ENCODE measurements around the gene NUDT1.
"Not testable (repeated sequence)": the region's sequence is repeated elsewhere in the genome, so short reads cannot be mapped to it uniquely, and the experiment has no call there.

The NUDT1 gene

DNA sequence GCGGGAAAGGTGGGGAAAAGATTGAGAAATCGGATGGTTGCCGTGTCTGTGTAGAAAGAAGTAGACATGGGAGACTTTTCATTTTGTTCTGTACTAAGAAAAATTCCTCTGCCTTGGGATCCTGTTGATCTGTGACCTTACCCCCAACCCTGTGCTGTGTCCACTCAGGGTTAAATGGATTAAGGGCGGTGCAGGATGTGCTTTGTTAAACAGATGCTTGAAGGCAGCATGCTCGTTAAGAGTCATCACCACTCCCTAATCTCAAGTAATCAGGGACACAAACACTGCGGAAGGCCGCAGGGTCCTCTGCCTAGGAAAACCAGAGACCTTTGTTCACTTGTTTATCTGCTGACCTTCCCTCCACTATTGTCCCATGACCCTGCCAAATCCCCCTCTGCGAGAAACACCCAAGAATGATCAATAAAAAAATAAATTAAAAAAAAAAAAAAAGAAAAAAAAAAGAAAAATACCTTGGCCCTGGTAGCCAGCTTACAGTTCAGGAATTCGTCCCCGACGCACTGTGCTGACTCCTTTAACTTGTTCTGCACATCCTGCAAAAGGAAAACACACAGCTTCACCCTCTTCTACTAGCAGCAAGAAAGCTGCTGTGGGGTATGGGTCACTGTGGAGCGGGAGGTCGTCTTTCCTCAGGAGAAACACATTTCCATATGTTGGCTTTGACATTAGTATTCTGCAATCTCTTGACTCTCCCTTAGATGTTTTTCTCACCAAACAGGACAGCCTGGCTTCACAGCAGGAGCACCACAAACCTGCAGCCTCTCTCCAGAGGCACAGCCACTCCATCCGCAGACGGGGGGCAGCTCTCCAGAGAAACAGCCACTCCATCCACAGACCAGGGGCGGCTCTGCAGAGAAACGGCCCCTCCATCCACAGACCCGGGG, 27.3 kb downstream of the NUDT1 start:
- not testable (repeated sequence) for DNase-seq (ENCODE audit: low spot score)

DNA sequence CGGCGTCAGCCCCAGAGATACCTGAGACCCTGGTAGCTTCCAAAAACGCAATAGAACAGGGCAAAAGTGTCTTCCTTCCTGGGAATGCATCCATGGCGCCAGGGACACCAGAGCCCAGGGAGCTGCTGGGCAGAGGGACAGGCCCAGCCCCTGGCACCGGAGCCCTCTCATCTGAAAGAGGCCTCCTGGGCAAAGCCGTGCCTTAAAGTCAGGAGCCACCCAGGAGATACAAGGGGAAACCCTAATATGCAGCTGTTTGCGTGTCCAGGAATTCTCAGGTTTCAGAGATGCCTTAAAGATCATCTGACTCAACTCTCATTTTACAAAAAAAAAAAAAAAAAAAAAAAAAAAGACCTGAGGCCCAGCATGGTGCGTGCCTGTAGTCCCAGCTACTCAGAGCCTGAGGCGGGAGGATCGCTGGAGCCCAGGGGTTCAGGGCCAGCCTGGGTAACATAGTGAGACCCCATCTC, 28.0 kb downstream of the NUDT1 start:
- no peak for DNase-seq (ENCODE audit: low spot score)

DNA sequence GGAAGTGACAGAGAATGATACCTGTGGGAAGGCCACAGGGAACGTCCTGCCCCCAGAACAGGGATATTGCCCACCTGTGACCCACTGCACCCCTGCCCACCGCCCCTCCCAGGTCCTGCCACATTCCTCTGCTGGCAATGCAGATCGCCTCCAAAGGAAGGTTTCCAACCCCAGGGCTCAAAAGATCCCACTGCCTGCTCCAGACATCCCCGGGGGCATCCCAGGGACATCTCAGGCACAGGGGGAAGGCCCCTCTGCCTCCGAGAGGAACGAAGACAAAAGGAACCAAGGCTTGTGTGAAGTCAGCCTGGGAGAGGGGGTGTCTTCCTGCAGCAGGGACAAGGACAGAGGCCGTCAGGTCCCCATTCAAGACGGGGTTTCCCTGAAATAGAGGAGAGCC, 28.5 kb downstream of the NUDT1 start:
- DNase-seq (ENCODE audit: low spot score), result no peak

DNA sequence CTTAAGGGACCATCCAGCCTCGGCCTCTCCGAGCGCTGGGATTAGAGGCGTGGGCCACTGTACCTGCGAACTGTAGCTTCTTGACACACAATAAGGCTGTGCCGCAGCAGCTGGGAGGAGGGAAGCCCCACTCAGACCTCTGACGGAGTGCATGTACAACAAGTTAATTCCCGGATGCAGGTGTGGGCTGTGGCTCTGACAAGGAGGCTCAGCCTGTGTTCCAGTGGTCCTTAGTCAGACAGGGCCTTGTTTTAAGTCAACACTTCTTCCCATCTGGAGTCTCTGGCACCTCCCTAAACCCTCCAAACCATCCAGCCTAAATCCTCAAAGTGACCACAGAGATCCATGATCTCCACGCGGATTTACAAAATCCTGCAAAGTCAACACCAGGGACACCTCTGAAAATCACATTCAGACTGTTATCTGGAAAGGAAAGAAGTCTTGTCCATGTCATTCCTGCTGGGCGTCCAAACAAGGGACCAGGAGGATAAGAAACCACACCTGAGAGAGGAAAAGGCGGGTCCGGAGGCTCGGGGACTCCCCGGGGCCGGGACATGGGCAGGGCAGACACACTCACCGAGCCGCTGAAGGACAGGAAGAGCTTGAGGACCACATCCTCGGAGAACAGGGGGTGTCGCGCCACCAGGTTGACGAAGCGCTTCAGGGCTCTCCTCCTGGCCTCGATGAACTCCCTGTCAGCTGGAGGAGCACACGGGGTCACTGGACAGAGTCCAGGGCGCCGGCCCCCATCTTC, 29.4 kb downstream of the NUDT1 start:
- DNase-seq (ENCODE audit: low spot score), result no peak

DNA sequence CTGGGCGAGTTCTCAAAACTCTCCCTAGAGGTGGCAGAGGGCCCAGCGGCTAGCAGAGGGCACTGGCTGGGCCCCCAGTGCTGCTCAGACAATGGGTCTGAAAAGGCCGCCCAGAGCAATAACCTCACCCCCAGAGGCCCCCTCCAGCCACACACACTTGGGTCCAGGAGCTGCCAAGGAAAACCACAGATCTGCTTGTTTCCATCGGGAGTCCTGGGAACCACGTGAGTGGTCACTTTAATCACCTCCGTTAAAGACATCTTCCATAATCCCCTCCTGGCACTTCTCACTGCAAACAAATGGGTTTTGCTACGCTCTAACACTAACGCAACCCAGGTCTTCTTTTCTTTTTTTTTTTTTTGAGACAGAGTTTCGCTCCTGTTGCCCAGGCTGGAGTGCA, 30.0 kb downstream of the NUDT1 start:
- no peak for DNase-seq (ENCODE audit: low spot score)

DNA sequence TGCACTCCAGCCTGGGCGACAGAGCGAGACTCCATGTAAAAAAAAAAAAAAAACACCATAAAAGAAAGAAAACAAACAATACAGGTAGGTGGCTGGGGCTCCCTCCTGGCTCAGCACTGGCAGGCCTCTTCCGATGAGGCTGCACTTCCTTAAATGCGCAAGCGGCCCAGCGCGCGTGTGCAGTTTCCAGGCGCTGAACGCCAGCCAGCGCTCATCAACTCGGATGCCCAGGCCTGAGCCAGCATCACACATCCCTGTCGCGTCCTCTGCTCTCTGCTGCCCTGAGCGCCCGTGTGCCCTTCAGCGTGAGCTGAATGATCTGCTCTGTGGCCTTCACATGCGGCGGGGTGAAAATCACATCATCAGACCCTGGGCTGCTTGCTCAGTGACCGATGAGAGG, 31.8 kb downstream of the NUDT1 start:
- no peak for DNase-seq (ENCODE audit: low spot score)

DNA sequence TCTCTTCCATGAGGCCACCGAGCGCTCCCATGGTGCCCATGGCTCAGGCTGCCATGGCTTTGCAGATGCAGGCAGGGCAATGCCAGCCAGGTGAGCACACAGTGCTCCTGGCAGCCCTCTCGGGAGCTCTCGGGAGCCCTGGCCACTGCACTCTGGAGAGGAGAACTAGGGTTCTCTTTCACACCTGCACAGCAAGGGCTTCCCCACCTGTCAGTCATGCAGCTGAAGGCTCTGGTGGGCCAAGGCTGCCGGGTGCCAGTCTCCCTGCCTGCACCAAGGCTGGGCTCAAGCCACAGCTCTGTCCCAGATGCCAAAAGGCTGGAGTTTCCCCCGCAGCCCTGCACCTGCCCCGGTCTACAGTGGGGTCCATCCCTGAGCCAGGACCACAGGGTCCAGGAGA, 32.6 kb downstream of the NUDT1 start:
- DNase-seq (ENCODE audit: low spot score), result no peak

DNA sequence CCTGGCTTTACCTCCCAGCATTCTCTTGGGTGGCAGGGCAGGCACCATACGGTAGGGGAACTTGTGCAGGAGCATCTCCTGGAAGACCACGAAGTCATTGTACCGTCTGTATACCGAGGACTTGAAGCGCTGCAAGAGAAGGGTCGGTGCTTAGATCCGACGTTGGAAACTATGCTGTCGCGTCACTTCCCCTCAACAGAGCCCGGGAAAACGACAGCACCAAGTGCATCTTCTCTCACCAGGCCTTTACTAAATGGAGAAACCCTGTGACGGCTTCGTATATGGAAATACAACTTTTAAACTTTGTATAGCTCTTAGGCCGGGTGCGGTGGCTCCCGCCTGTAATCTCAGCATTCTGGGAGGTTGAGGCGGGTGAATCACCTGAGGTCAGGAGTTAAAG, 33.1 kb downstream of the NUDT1 start:
- no peak for DNase-seq (ENCODE audit: low spot score)

DNA sequence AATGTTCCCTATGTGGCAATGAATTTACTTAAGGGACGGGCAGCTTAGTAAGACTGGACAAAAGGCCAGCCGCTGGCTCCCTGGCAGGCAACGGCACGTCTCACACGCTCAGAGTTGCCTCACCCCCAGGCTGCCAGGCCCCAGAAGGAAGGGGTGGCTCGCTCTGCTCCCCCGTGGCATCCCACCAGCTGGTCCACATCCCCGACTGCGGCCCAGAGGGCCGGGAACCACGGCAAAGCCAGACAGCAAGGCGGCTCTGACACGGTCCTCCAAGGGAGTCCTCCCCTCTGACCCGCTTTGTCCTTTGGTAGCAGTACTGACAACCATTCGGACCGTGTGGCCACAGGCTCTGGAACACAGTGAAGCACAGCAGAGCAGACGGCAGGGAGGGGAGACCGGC, 34.1 kb downstream of the NUDT1 start:
- DNase-seq (ENCODE audit: low spot score), result no peak

DNA sequence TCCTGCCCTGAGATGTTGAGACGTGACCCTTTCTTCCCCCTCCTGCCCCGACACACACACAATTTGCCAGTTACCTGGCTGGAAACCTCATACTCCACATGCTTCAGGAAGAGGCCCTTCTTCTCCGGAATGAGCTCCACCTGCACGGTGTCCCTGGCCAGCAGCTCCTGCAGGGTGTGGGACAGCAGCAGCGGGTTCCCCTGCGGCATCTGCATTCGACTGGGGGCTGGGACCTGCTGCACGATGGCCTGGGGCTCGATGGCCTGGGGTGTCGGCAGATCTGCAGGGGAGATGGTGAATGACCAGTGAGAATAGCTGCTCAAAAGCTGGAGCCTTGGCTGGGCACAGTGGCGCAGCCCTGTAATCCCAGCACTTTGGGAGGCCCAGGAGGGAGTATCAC, 36.0 kb downstream of the NUDT1 start:
- DNase-seq (ENCODE audit: low spot score), result no peak

DNA sequence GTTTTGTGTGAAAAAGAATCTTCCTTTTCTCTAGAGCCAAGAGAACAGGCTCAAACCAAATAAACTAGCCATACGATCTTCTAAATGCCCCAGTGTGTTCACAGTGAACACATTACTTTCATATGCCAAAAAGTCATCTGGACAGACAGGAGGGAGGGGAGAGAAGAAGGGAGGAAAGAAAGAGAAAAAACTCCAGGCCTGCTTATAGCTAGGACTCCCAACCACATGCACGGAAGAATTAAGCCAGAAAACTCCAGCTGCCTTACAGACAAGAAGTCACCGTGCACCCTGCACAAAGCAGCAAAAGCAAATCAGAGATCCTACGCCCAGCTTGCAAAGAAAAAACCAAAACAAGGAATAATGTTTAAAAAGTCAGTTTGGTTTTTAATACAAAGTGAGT, 37.9 kb downstream of the NUDT1 start:
- no peak for DNase-seq (ENCODE audit: low spot score)

DNA sequence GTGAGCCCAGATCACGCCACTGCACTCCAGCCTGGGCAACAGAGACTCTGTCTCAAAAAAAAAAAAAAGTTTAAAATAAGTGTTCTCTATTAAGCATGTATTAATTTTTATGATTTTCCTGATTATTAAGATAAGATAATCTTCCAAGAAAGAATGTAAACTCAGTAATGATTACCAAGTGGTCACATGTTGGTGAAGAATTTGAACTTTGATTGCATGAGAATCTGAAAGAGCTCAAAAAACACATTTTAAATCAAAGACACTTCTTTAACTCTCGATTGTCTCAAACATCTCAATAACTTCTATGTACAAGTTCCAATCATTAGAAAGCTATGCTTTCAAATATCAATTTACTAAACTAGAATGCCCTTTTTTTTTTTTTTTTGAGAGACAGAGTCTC, 38.4 kb downstream of the NUDT1 start:
- DNase-seq (ENCODE audit: low spot score), result no peak

DNA sequence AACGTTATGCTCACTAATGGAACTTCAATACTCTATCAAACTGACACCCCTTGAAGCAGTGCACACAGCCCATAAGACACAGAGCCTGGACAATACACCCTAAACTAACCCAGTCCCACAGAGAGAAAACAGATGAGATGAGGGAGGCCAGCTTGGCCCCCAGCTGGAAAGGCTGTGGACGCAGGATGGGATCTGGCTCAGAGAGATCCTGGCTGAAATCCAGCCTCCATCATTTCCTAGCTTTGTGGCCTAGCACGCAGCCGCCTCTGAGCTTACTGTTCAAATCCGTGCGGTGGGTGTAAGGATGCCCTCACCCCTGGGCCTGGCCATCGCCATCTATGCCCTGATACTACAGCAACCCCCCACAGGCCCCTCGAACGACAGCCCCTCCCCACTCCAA, 39.5 kb downstream of the NUDT1 start:
- DNase-seq (ENCODE audit: low spot score), result no peak

DNA sequence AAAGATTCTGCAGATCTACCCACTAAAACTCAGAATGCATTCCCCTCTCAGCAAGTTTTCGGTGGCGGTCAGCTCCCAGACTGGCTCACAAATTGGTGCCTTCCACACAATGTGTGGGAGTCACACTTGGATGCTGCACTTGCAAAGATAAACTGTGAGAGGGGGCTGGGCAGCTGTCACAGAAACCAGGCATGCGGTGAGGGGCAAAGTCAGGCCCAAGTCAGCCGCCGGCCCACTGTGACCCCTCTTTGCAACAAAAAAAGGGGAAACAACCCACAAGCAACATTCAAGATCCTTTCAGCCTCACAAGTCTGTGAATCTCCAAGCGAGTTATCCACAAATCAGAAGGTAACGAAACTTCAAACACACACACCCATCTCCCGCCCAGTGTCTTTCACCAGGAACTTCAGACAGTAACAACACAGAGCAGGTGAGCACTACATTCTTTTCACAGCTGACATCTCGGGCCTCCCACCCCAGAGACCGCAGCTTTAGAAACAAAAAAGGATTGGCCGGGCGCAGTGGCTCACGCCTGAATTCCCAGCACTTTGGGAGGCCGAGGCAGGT, 40.2 kb downstream of the NUDT1 start:
- peak; percentile 74 for DNase-seq (ENCODE audit: low spot score)

DNA sequence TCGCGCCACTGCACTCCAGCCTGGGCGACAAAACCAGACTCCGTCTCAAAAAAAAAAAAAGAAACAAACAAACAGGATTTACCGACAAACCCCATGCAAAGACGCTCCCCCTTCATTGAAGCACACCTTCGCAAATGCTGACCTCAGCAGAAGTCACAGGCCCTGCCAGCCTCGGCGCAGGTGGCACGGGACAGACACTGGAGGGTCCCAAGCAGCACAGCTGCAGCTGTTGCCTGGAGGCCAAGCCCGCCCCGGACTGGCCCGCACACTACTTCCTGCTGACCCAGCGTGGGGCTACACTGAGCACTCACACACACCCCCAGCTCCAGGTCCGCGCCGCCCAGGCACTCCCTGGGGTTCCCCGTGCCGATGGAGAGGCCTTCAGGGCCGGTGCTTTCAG, 41.0 kb downstream of the NUDT1 start:
- DNase-seq (ENCODE audit: low spot score), result no peak

DNA sequence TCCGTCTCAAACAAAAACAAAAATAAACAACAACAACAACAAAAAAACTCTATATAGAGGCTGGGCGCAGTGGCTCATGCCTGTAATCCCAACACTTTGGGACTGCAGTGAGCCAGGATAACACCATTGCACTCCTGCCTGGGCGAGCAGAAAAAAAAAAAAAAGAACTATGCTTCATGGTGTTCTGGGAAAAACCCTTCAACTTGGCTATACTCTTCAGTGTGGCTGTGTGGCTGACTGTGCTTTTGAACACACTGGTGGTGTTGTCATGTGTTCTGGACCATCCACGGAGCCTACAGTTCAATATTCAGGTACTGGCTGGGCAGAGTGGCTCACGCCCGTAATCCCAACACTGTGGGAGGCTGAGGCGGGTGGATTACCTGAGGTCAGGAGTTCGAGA, 45.7 kb downstream of the NUDT1 start:
- DNase-seq (ENCODE audit: low spot score), result no peak

DNA sequence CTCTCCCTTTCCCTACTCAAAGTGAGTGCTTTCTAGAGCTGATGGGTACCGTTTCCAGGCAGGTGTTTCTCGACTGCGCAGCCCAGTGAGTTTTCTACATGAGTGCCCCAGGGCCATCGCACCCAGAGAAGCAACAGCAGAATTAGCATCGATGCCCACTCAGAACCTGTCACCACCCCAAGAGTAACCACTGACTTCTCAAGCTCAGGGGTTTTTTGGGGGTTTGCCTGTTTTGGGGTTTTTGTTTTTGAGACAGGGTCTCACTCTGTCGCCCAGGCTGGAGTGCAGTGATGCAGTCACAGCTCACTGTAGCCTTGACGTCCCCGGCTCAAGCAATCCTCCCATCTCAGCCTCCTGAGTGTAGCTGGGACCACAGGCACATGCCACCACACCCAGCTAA, 46.5 kb downstream of the NUDT1 start:
- no peak for DNase-seq (ENCODE audit: low spot score)

DNA sequence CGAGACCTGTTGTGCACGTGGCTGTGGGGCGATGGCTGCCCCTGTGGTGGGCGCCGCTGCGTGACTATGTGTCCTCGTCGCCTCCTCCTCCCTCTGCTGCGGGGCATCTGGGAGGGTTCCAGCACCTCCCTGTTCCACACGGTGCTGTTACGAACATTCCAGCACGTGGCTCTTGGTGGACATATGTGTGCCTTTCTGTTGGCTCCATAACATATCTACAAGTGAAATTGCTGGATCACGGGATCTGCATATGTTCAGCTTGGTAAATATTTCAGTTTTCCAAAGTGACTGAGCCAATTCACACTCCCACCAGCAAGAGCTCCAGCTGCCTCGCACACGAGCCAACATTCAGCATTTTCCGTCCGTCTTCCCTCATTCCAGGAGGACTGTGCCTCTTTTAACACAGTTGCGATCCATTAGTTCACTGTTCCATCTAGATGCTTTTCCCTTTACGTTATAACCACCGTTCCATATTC, 47.1 kb downstream of the NUDT1 start:
- DNase-seq (ENCODE audit: low spot score), result no peak

DNA sequence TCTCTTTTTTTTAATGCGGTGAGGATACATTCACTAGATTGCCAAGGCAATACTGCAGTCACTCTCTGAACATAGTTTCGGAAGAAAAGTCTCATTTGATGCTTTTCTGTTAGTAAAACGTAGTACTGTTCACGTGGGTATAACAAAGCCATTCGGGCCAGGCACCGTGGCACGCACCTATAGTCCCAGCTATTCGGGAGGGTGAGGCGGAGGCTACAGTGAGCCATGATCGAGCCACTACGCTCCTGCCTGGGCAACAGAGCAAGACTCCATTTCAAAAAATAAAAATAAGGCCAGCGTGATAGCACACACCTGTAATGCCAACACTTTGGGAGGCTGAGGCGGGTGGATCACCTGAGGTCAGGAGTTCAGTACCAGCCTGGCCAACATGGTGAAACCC, 47.6 kb downstream of the NUDT1 start:
- DNase-seq (ENCODE audit: low spot score), result no peak

DNA sequence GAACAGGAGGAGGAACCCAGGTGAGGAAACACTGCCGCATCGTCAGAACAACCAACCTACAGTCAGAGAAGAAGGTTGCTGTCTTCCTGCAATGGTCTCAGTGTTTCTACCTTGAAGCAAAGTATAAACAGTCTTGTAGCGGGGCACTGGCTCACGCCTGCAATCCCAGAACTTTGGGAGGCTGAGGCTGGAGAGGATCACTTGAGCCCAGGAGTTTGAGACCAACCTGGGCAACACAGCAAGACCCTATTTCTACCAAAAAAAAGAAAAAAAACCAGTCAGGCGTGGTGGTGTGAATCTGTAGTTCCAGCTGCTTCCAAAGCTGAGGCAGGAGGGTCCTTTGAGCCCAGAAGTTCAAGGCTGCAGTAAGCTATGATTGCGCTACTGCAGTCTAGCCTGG, 48.9 kb downstream of the NUDT1 start:
- DNase-seq (ENCODE audit: low spot score), result no peak

DNA sequence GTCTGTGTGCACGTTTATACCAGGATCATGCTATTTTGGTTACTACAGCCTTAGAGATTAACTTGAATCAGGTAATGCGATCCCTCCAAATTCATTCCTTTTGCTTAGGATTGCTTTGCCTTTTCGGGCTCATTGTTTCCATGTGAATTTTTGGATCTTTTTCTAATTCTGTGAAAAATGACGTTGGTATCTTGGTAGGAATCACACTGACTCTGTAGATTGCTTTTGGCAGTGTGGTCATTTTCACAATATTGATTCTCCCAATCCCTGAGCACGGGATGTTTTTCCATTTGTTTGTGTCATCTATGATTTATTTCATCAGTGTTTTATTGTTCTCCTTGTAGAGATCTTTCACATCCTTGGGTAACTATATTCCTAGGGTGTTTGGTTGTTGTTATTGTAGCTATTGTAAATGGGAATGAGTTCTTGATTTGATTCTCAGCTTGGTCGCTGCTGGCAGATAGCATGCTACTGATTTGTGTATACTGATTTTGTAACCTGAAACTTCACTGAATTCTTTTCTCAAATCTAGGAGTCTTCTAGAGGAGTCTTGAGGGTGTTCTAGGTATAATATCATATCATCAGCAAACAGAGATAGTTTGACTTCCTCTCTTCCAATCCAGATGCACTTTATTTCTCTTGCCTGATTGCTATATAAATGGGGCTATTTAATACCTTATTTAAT, 54.1 kb downstream of the NUDT1 start:
- DNase-seq (ENCODE audit: low spot score), result no peak

DNA sequence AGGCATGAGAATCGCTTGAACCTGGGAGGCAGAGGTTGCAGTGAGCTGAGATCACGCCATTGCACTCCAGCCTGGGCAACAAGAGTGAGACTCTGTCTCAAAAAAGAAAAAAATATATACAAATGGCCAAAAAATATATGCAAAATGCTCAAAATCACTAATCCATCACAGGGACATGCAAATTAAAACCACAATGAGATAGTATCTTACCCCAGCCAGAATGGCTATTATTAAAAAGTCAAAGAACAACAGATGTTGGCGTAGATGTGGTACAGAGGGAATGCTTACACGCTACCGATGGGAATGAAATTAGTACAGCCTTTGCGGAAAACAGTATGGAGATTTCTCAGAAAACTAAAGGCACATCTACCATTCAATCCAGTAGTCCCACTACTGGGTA, 54.8 kb downstream of the NUDT1 start:
- no peak for DNase-seq (ENCODE audit: low spot score)

Data from SW480 (cell line).